Spleen (tissue), 11 donors: Measurements from ENCODE around the gene PPIL1. TPM values are rescaled to one million over a fixed set of nuclear protein-coding genes. Genes with fewer than 3 reads are reported as not detected.

ENCODE experiments used
- DNase-seq: peaks from one replicate; pipeline ENCODE4 v3.0.0-alpha.2; 2020
- H3K27ac ChIP-seq, 8 donors: fragments of 200-600 bp; sonication (generic) in 7 of 8; 1 replicate in 4 of 8; 2 replicates in 4 of 8; pipeline versions ENCODE4 v1.5.0 to v1.8.0; 2016 to 2021; ENCODE audit warnings: inconsistent platforms in 4 of 8, mild to moderate bottlenecking in 4 of 8, moderate library complexity in 1 of 8
- H3K27me3 ChIP-seq, 7 donors: fragments of 200-600 bp; sonication (generic) in 6 of 7; replicated peaks in 1 of 7; 1 replicate in 4 of 7; 2 replicates in 3 of 7; pipeline versions ENCODE4 v1.5.0 to v1.8.0; 2016 to 2021; ENCODE audit warnings: inconsistent platforms in 3 of 7, mild to moderate bottlenecking in 1 of 7
- H3K36me3 ChIP-seq, 6 donors: fragments of 200-600 bp; sonication (generic) in 5 of 6; 1 replicate in 4 of 6; 2 replicates in 2 of 6; pipeline versions ENCODE4 v1.5.0 to v1.8.0; 2016 to 2021; ENCODE audit warnings: inconsistent platforms in 2 of 6
- H3K4me1 ChIP-seq, 6 donors: fragments of 200-600 bp; sonication (generic) in 5 of 6; 1 replicate in 3 of 6; 2 replicates in 3 of 6; pipeline versions ENCODE4 v1.5.0 to v1.8.0; 2016 to 2021; ENCODE audit warnings: inconsistent platforms in 3 of 6
- H3K4me3 ChIP-seq, 8 donors: fragments of 200-600 bp; sonication (generic) in 7 of 8; 1 replicate in 4 of 8; 2 replicates in 4 of 8; pipeline versions ENCODE4 v1.5.0 to v1.8.0; 2016 to 2021; ENCODE audit warnings: inconsistent platforms in 4 of 8, mild to moderate bottlenecking in 4 of 8, moderate library complexity in 2 of 8
- H3K9me3 ChIP-seq, 8 donors: fragments of 200-600 bp; sonication (generic) in 7 of 8; 1 replicate in 4 of 8; 2 replicates in 4 of 8; pipeline versions ENCODE4 v1.5.0 to v1.8.0; 2016 to 2021; ENCODE audit warnings: inconsistent platforms in 4 of 8
- CTCF ChIP-seq, 11 experiments: fragments of 200-600 bp in 7 of 11; fragments of 450-650 bp in 4 of 11; sonication (generic) in 4 of 11; IDR thresholded peaks in 8 of 11; conservative IDR thresholded peaks in 3 of 11; 1 replicate in 7 of 11; 2 replicates in 4 of 11; pipeline versions ENCODE4 v1.4.0 to v1.8.0; 2016 to 2021; ENCODE audit warnings: antibody characterized with exemption in 11 of 11, inconsistent platforms in 4 of 11, mild to moderate bottlenecking in 1 of 11
- POLR2A ChIP-seq, 3 donors: fragments of 450-650 bp; IDR thresholded peaks; one replicate each; pipeline ENCODE4 v1.5.1; 2017; ENCODE audit warnings: antibody characterized with exemption in 3 of 3, mild to moderate bottlenecking in 1 of 3
- POLR2AphosphoS5 ChIP-seq, 3 donors: sonication (generic); formaldehyde crosslinking; IDR thresholded peaks; one replicate each; pipeline ENCODE4 v1.5.1; 2017; ENCODE audit warnings: antibody characterized with exemption in 3 of 3
- WGBS, 5 donors: extraction: QIAGEN DNeasy Blood & Tissue Kit in 3 of 5; methylation state at CpG; one replicate each; pipeline versions ENCODE4 v1.1.5 to v1.1.7; 2013 to 2018; 5-methylcytosine and 5-hydroxymethylcytosine counted together
- intact Hi-C: fragments of 100-400 bp; cut with DNase I; formaldehyde crosslinking; loops from one replicate; pipeline ENCODE4 v1.15.0; 2023; ENCODE audit warnings: low total_unique reads
- polyA plus RNA-seq, 3 donors: library from polyadenylated mRNA; stranded (reverse); fragments of 200-250 nt; gene quantifications; one replicate each; pipeline ENCODE4 v1.2.1, GENCODE V29; 2013
- total RNA-seq, 7 donors: library from RNA; depleted of rRNA in 3 of 7; stranded (reverse); fragments of >200 nt in 3 of 7; fragmentation: NEBNext Ultra II Directional in 4 of 7; extraction: Animal tissue kit (Norgen Biotek cat#: 25700) in 4 of 7; gene quantifications; one replicate each; pipeline versions ENCODE4 v1.1.0 to v1.2.1, GENCODE V29; 2016 to 2021
- donor health status: healthy with polysubstance abuse.
- donor health status: DM: no; HTN: no; CAD: no; lungs with moderate emphysema.
- donor health status: DM: no; HTN: no; CAD: no.
- donor health status: Bipolar disorder and iron deficiency.
- donor health status: healthy.
- donor health status: DM: no; HTN: no; CAD: no.
- donor health status: DM: yes; HTN: yes; CAD: no.

The PPIL1 gene
- total and polyA plus RNA-seq, 10 donors, result 8.7 to 26.4 (median 13.5) TPM

GRCh38 chr6:36809941-36810803 is 64.4 kb downstream of the PPIL1 start:
- intact Hi-C loops, result no loop called here
- Histone ChIP-seq H3K4me3 (no peak overlapping the region), H3K4me1 (no peaks in the 10 kb centered on the region), H3K9me3 (no peaks in the 10 kb centered on the region), H3K36me3 (no peaks in the 10 kb centered on the region), H3K27ac (no peak overlapping the region), H3K27me3 (peaks cover 0 to 4% (median 0%) of the 10 kb centered on the region in 7 donors)
- TF ChIP-seq POLR2A (IDR thresholded peaks at IDR 0.05), result no peak
- no peak for TF ChIP-seq CTCF (IDR thresholded peaks at IDR 0.05 in 8 of 11, conservative IDR thresholded peaks at IDR 0.05 in 3 of 11)
- no peak for TF ChIP-seq POLR2AphosphoS5 (IDR thresholded peaks at IDR 0.05)
- 77 to 93% (median 90%) methylated on average over 16 of the region's 16 CpGs for WGBS, 5 donors
- DNase-seq, result no peak

- Histone ChIP-seq H3K9me3 (no peaks in the 10 kb centered on the region), H3K27ac (no peak overlapping the region), H3K4me3 (no peak overlapping the region), H3K36me3 (no peaks in the 10 kb centered on the region), H3K27me3 (peaks cover 0 to 6% (median 0%) of the 10 kb centered on the region in 7 donors), H3K4me1 (no peaks in the 10 kb centered on the region)
- intact Hi-C loops, result no loop called here
- TF ChIP-seq CTCF (IDR thresholded peaks at IDR 0.05 in 8 of 11, conservative IDR thresholded peaks at IDR 0.05 in 3 of 11), result no peak
- TF ChIP-seq POLR2AphosphoS5 (IDR thresholded peaks at IDR 0.05), result no peak
- no peak for TF ChIP-seq POLR2A (IDR thresholded peaks at IDR 0.05)
- 89 to 96% (median 90%) methylated on average over 6 of the region's 6 CpGs for WGBS, 5 donors
- DNase-seq, result no peak
Measured at GRCh38 chr6:36809156-36809555, 65.4 kb downstream of the PPIL1 start.

GRCh38 chr6:36808634-36809033 is 66.0 kb downstream of the PPIL1 start:
- intact Hi-C loops, result no loop called here
- no peak overlapping the region for H3K4me3 ChIP-seq
- no peaks in the 10 kb centered on the region for H3K36me3 ChIP-seq
- no peak overlapping the region for H3K27ac ChIP-seq
- DNase-seq, result no peak
- no peak for TF ChIP-seq CTCF (IDR thresholded peaks at IDR 0.05 in 8 of 11, conservative IDR thresholded peaks at IDR 0.05 in 3 of 11)
- TF ChIP-seq POLR2A (IDR thresholded peaks at IDR 0.05), result no peak
- no peak for TF ChIP-seq POLR2AphosphoS5 (IDR thresholded peaks at IDR 0.05)
- H3K27me3 ChIP-seq, result peaks cover 0 to 6% (median 0%) of the 10 kb centered on the region in 7 donors
- no peaks in the 10 kb centered on the region for H3K9me3 ChIP-seq
- WGBS, 5 donors, result 75 to 91% (median 84%) methylated on average over 5 of the region's 5 CpGs
- H3K4me1 ChIP-seq, result no peaks in the 10 kb centered on the region

- WGBS, 5 donors, result 89 to 95% (median 91%) methylated on average over 7 of the region's 7 CpGs
- DNase-seq, result no peak
Measured at GRCh38 chr6:36807750-36808149, 66.9 kb downstream of the PPIL1 start.

More at GRCh38 chr6:36807750-36808149, 66.9 kb downstream of the PPIL1 start:
- H3K27ac ChIP-seq, result no peak overlapping the region
- TF ChIP-seq POLR2A (IDR thresholded peaks at IDR 0.05) (no peak), CTCF (IDR thresholded peaks at IDR 0.05 in 8 of 11, conservative IDR thresholded peaks at IDR 0.05 in 3 of 11) (no peak), POLR2AphosphoS5 (IDR thresholded peaks at IDR 0.05) (no peak)
- no peaks in the 10 kb centered on the region for H3K4me1 ChIP-seq
- no peak overlapping the region for H3K4me3 ChIP-seq
- H3K27me3 ChIP-seq, result peaks cover 0 to 6% (median 0%) of the 10 kb centered on the region in 7 donors
- no peaks in the 10 kb centered on the region for H3K36me3 ChIP-seq
- H3K9me3 ChIP-seq, result no peaks in the 10 kb centered on the region
- intact Hi-C loops, result no loop called here
